Muscle layer of colon (tissue), 2 donors: ENCODE results near the gene PNMA6F.

ENCODE experiments used
- H3K27ac ChIP-seq: one replicate; pipeline ENCODE4 v1.7.0; 2013; ENCODE audit warnings: low read depth, mild to moderate bottlenecking, low read length, moderate library complexity
- H3K27me3 ChIP-seq, 2 donors: one replicate each; pipeline ENCODE4 v1.7.0; 2013; ENCODE audit warnings: low read length in 2 of 2, mild to moderate bottlenecking in 2 of 2; ENCODE audit not compliant: insufficient read depth in 2 of 2, control insufficient read depth in 1 of 2
- H3K36me3 ChIP-seq: one replicate; pipeline ENCODE4 v1.7.0; 2013; ENCODE audit warnings: mild to moderate bottlenecking, low read length; ENCODE audit not compliant: insufficient read depth
- H3K4me1 ChIP-seq: one replicate; pipeline ENCODE4 v1.7.0; 2013; ENCODE audit warnings: mild to moderate bottlenecking, low read length; ENCODE audit not compliant: insufficient read depth
- H3K4me3 ChIP-seq, 2 donors: one replicate each; pipeline ENCODE4 v1.7.0; 2013; ENCODE audit warnings: low read length in 2 of 2, low read depth in 1 of 2, mild to moderate bottlenecking in 1 of 2, moderate library complexity in 1 of 2
- H3K9ac ChIP-seq: one replicate; pipeline ENCODE4 v1.7.0; 2013; ENCODE audit warnings: low read length
- H3K9me3 ChIP-seq: one replicate; pipeline ENCODE4 v1.7.0; 2013; ENCODE audit warnings: mild to moderate bottlenecking, low read length
- donor health status: abdominal sarcoma.
- donor health status: Adenocarcinoma of cecum.

The PNMA6F gene

GRCh38 chrX:153349952-153350351 is 28.4 kb upstream of the PNMA6F start:
- Histone ChIP-seq H3K4me1 (no peaks in the 10 kb centered on the region), H3K36me3 (peaks cover 13% of the 10 kb centered on the region), H3K4me3 (no peak overlapping the region), H3K9ac (no peak overlapping the region), H3K9me3 (no peaks in the 10 kb centered on the region), H3K27me3 (no peaks in the 10 kb centered on the region), H3K27ac (no peak overlapping the region)

- no peak overlapping the region for H3K27ac ChIP-seq
- H3K9me3 ChIP-seq, result no peaks in the 10 kb centered on the region
- H3K9ac ChIP-seq, result no peak overlapping the region
- no peaks in the 10 kb centered on the region for H3K27me3 ChIP-seq
- H3K36me3 ChIP-seq, result peaks cover 13% of the 10 kb centered on the region
- H3K4me3 ChIP-seq, result no peak overlapping the region
- H3K4me1 ChIP-seq, result no peaks in the 10 kb centered on the region
Measured at GRCh38 chrX:153348421-153348820, 26.9 kb upstream of the PNMA6F start.

GRCh38 chrX:153347530-153347929 is 26.0 kb upstream of the PNMA6F start:
- H3K27me3 ChIP-seq, result no peaks in the 10 kb centered on the region
- no peak overlapping the region for H3K27ac ChIP-seq
- no peak overlapping the region for H3K9ac ChIP-seq
- H3K36me3 ChIP-seq, result peaks cover 13% of the 10 kb centered on the region
- H3K4me1 ChIP-seq, result no peaks in the 10 kb centered on the region
- H3K4me3 ChIP-seq, result no peak overlapping the region
- H3K9me3 ChIP-seq, result no peaks in the 10 kb centered on the region

- Histone ChIP-seq H3K4me1 (no peaks in the 10 kb centered on the region), H3K9ac (no peak overlapping the region), H3K36me3 (no peaks in the 10 kb centered on the region), H3K27me3 (no peaks in the 10 kb centered on the region), H3K4me3 (no peak overlapping the region), H3K9me3 (no peaks in the 10 kb centered on the region), H3K27ac (no peak overlapping the region)
Measured at GRCh38 chrX:153343674-153344073, 22.1 kb upstream of the PNMA6F start.

GRCh38 chrX:153342762-153343558 is 21.4 kb upstream of the PNMA6F start:
- H3K9me3 ChIP-seq, result no peaks in the 10 kb centered on the region
- no peak overlapping the region for H3K27ac ChIP-seq
- H3K9ac ChIP-seq, result no peak overlapping the region
- no peaks in the 10 kb centered on the region for H3K4me1 ChIP-seq
- no peaks in the 10 kb centered on the region for H3K27me3 ChIP-seq
- no peak overlapping the region for H3K4me3 ChIP-seq
- H3K36me3 ChIP-seq, result no peaks in the 10 kb centered on the region

DNA sequence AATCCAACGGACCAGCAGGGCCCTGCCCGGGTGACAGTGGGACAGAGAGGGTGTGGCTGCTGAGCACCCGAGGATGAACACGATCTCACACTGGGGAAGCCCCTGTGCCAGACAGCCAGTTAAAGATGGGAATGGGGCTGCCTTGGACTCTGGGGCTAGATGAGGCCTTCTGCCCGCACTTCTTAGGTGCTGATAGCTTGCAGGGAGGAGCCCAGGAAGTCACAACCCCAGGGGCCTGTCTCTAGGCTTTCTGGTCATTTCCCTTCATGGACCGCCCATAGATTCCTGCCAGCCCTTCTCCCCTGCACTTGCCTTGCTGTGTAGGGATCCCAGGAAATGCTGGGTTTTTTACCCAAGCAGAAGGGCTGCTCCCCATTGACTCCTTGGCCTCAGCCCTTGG is 18.5 kb upstream of the PNMA6F start:
- no peaks in the 10 kb centered on the region for H3K4me1 ChIP-seq
- H3K9ac ChIP-seq, result no peak overlapping the region
- no peak overlapping the region for H3K27ac ChIP-seq
- peaks cover 0 to 2% of the 10 kb centered on the region in 2 donors for H3K27me3 ChIP-seq
- H3K9me3 ChIP-seq, result no peaks in the 10 kb centered on the region
- H3K36me3 ChIP-seq, result no peaks in the 10 kb centered on the region
- H3K4me3 ChIP-seq, result no peak overlapping the region

- Histone ChIP-seq H3K9ac (no peak overlapping the region), H3K9me3 (no peaks in the 10 kb centered on the region), H3K27ac (no peak overlapping the region), H3K36me3 (no peaks in the 10 kb centered on the region), H3K4me3 (no peak overlapping the region), H3K4me1 (no peaks in the 10 kb centered on the region), H3K27me3 (peaks cover 0 to 4% of the 10 kb centered on the region in 2 donors)
Measured at GRCh38 chrX:153339662-153340061, 18.1 kb upstream of the PNMA6F start.

DNA sequence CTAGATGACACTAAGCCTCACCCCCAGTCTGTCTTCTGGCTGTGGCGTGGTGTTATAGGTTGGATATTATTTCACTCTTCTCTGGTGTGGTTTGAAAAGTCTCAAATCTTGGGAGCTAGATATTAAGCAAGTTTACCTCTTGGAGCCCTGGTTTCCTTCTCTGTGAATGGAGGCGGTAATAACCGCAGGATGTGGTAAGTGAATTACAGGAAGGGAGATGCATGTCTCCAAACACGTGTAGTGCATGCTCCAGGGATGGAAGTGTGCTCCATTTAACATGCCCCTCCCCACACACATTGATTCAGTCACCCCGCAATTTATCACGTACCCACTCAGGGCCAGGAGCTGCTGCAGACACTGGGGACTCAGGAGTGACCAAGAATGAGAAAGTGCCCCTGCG is 17.3 kb upstream of the PNMA6F start:
- Histone ChIP-seq H3K9ac (no peak overlapping the region), H3K4me3 (no peak overlapping the region), H3K4me1 (no peaks in the 10 kb centered on the region), H3K36me3 (no peaks in the 10 kb centered on the region), H3K9me3 (no peaks in the 10 kb centered on the region), H3K27me3 (peaks cover 0 to 4% of the 10 kb centered on the region in 2 donors), H3K27ac (no peak overlapping the region)

DNA sequence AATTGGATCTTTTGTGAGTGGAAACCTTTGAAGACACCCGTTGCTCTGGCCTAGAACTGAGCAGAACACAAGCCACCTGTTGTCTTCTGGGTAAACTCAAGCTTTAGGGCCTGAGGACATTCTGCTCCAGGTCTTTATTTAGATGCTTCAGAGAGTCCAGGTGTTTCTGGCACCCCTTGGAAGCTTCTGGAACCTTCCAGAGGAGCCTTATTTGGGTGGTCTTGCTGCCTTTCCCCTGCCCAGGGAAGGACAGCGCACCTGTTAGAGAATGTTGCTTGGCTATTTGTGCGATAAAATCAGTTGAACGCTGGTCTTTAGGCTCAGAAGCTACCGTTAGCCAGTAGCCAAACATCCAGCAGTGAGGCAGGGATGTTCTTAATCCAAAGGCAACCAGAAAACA is 15.4 kb upstream of the PNMA6F start:
- no peaks in the 10 kb centered on the region for H3K4me1 ChIP-seq
- H3K36me3 ChIP-seq, result no peaks in the 10 kb centered on the region
- no peaks in the 10 kb centered on the region for H3K9me3 ChIP-seq
- no peak overlapping the region for H3K9ac ChIP-seq
- H3K27me3 ChIP-seq, result peaks cover 0 to 4% of the 10 kb centered on the region in 2 donors
- H3K4me3 ChIP-seq, result no peak overlapping the region
- H3K27ac ChIP-seq, result no peak overlapping the region

GRCh38 chrX:153336121-153336894 is 14.7 kb upstream of the PNMA6F start:
- Histone ChIP-seq H3K4me3 (no peak overlapping the region), H3K36me3 (no peaks in the 10 kb centered on the region), H3K9me3 (no peaks in the 10 kb centered on the region), H3K9ac (no peak overlapping the region), H3K27ac (no peak overlapping the region), H3K4me1 (no peaks in the 10 kb centered on the region), H3K27me3 (peaks cover 0 to 4% of the 10 kb centered on the region in 2 donors)

- peak overlapping the region; percentile 15 for H3K27ac ChIP-seq
Measured at GRCh38 chrX:153334654-153335295, 13.2 kb upstream of the PNMA6F start.

More at GRCh38 chrX:153334654-153335295, 13.2 kb upstream of the PNMA6F start:
- Histone ChIP-seq H3K9ac (no peak overlapping the region), H3K27me3 (peaks cover 0 to 4% of the 10 kb centered on the region in 2 donors), H3K9me3 (no peaks in the 10 kb centered on the region), H3K4me1 (no peaks in the 10 kb centered on the region), H3K4me3 (peak overlapping the region; percentile 50 to 55), H3K36me3 (no peaks in the 10 kb centered on the region)
